Natural killer cell (primary cell): ENCODE measurements around the gene PPP1R3D. TPM values are rescaled to one million over a fixed set of nuclear protein-coding genes. Genes with fewer than 3 reads are reported as not detected.

Source experiments
- ATAC-seq, 3 donors: fragments of 150-1000 bp in 2 of 3; fragments of 200-7000 bp in 1 of 3; cut with Tn5 transposase; 1 replicate in 1 of 3; 2 replicates in 2 of 3; pipeline ENCODE4 v1.10.0; 2021; ENCODE audit warnings: mild to moderate bottlenecking in 2 of 3, moderate library complexity in 2 of 3
- DNase-seq, 2 donors: peaks; one replicate each; pipeline versions ENCODE4 v3.0.0 to v3.0.0-alpha.2; 2013 to 2021; ENCODE audit warnings: mixed read lengths in 1 of 2
- H3K27ac ChIP-seq: one replicate; pipeline ENCODE4 v1.5.1; 2013; ENCODE audit warnings: mild to moderate bottlenecking, low read length
- H3K27me3 ChIP-seq: one replicate; pipeline ENCODE4 v1.6.1; 2013; ENCODE audit warnings: low read length; ENCODE audit not compliant: control insufficient read depth, insufficient read depth
- H3K36me3 ChIP-seq: one replicate; pipeline ENCODE4 v1.6.1; 2013; ENCODE audit warnings: low read length; ENCODE audit not compliant: control insufficient read depth, insufficient read depth
- H3K4me1 ChIP-seq: one replicate; pipeline ENCODE4 v1.6.1; 2013; ENCODE audit warnings: low read length; ENCODE audit not compliant: control insufficient read depth, insufficient read depth
- H3K4me3 ChIP-seq: one replicate; pipeline ENCODE4 v1.5.1; 2013; ENCODE audit warnings: low read length
- H3K9me3 ChIP-seq: one replicate; pipeline ENCODE4 v1.6.1; 2013; ENCODE audit warnings: low read length; ENCODE audit not compliant: control insufficient read depth, insufficient read depth
- H3K27ac Mint-ChIP-seq, 2 donors: one replicate each; pipeline ENCODE4 v1.8.0; 2022; ENCODE audit warnings: mild to moderate bottlenecking in 2 of 2, mixed read lengths in 2 of 2, moderate library complexity in 1 of 2
- H3K27me3 Mint-ChIP-seq, 2 donors: one replicate each; pipeline ENCODE4 v1.8.0; 2022; ENCODE audit warnings: low read depth in 2 of 2, mixed read lengths in 2 of 2
- H3K36me3 Mint-ChIP-seq: one replicate; pipeline ENCODE4 v1.8.0; 2022; ENCODE audit warnings: mixed read lengths
- H3K4me1 Mint-ChIP-seq, 2 donors: one replicate each; pipeline ENCODE4 v1.8.0; 2022; ENCODE audit warnings: mixed read lengths in 2 of 2
- H3K4me3 Mint-ChIP-seq: one replicate; pipeline ENCODE4 v1.8.0; 2022; ENCODE audit warnings: mild to moderate bottlenecking, moderate library complexity, mixed read lengths
- H3K9me3 Mint-ChIP-seq, 2 donors: one replicate each; pipeline ENCODE4 v1.8.0; 2022; ENCODE audit warnings: mixed read lengths in 2 of 2
- CTCF ChIP-seq: fragments of 200-600 bp; IDR thresholded peaks from one replicate; pipeline ENCODE4 v1.8.0; 2022; ENCODE audit warnings: antibody characterized with exemption
- WGBS: methylation state at CpG from one replicate; pipeline ENCODE4 v1.1.7; 2013; ENCODE audit warnings: missing lambda C conversion rate; ENCODE audit not compliant: insufficient coverage; 5-methylcytosine and 5-hydroxymethylcytosine counted together
- intact Hi-C: fragments of 100-400 bp; cut with micrococcal nuclease; formaldehyde crosslinking; loops from one replicate; pipeline ENCODE4 v1.14.2; 2022
- total RNA-seq, 4 donors: library from RNA; stranded (reverse); fragments of 120-200 nt in 1 of 4; gene quantifications; one replicate each; pipeline versions ENCODE4 v1.2.3 to v1.2.4, GENCODE V29; 2013 to 2022

The PPP1R3D gene
- total RNA-seq, 3 donors from 2014 or later (not counting 1 experiment from before 2014, with no cell fraction given), result 3.5 to 6.9 (median 6.7) TPM

DNA sequence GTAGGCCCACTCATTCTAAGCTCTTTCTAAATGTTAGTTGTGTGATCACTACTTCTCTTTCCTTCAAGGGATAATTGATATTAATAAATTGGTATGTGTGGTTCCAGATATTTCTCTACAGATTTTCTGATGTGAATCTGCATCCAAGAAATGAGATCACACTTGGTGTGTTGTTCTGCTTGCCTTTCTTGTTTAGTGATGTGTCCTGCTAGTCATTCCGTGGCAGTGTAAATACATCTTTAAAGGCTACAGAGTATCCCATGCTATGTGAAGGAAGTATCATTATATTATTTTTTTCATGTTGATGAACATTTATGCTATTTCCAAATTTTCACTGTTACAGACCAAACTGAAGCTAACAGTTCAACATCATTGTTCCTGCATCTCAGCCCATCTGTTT is 31.3 kb upstream of the PPP1R3D start:
- H3K36me3 ChIP-seq, result no peaks in the 10 kb centered on the region
- no CpG with 5 or more reads among the region's 1 CpG for WGBS
- peaks cover 7% of the 10 kb centered on the region for H3K36me3 Mint-ChIP-seq
- H3K4me3 Mint-ChIP-seq, result no peak overlapping the region
- H3K4me1 Mint-ChIP-seq, result no peaks in the 10 kb centered on the region
- no peak for DNase-seq
- no peaks in the 10 kb centered on the region for H3K4me1 ChIP-seq
- no peak for ATAC-seq
- no peaks in the 10 kb centered on the region for H3K9me3 ChIP-seq
- no peaks in the 10 kb centered on the region for H3K27me3 ChIP-seq
- no peak overlapping the region for H3K27ac ChIP-seq
- TF ChIP-seq CTCF, result no peak
- no peak overlapping the region for H3K4me3 ChIP-seq
- H3K27me3 Mint-ChIP-seq, result no peaks in the 10 kb centered on the region
- H3K27ac Mint-ChIP-seq, result no peak overlapping the region
- intact Hi-C loops, result no loop called here
- no peaks in the 10 kb centered on the region for H3K9me3 Mint-ChIP-seq

DNA sequence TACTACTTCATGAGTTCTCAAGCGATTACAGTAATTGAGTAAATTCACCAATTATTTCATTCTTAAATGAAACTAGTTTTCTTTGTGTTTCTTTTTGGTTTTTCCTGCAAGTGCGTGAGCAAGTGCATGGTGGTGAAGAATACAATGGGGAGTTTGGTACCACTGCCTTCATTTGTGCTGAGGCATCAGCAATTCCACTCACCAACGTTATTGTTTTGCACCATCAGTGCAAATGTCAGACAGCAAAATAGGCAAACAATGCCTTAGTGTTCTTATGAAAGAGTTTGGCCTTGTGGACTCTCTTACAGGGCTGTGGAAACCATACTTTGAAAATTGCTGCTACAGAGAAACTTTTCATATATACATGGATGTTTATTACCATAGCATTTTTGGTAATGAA is 26.3 kb upstream of the PPP1R3D start:
- H3K4me3 ChIP-seq, result no peak overlapping the region
- WGBS, result 95% methylated on average over 2 of the region's 3 CpGs
- no peaks in the 10 kb centered on the region for H3K4me1 Mint-ChIP-seq
- H3K4me1 ChIP-seq, result no peaks in the 10 kb centered on the region
- intact Hi-C loops, result no loop called here
- no peak overlapping the region for H3K27ac ChIP-seq
- H3K36me3 Mint-ChIP-seq, result no peaks in the 10 kb centered on the region
- no peaks in the 10 kb centered on the region for H3K27me3 Mint-ChIP-seq
- no peak for TF ChIP-seq CTCF
- no peaks in the 10 kb centered on the region for H3K9me3 Mint-ChIP-seq
- H3K27me3 ChIP-seq, result no peaks in the 10 kb centered on the region
- no peak overlapping the region for H3K27ac Mint-ChIP-seq
- no peaks in the 10 kb centered on the region for H3K36me3 ChIP-seq
- ATAC-seq (no peak), DNase-seq (no peak)
- H3K4me3 Mint-ChIP-seq, result no peak overlapping the region
- H3K9me3 ChIP-seq, result no peaks in the 10 kb centered on the region

DNA sequence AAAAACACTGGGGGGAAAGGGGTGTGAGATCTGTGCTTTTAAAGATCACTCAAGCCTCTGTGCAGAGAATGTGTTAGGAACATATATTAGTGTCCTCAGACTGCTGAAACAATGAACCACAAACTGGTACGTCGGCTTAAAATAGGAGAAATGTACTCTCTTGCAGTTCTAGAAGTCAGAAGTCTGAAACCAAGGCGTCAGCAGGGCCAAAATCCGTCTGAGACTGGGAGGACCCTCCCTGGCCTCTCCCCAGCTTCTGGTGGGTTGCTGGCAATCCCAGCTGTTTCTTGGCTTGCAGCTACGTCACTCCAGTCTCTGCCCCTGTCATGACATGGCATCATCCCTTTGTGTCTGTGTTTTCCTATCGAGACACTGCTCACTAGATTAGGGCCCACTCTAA is 22.1 kb upstream of the PPP1R3D start:
- H3K36me3 Mint-ChIP-seq, result no peaks in the 10 kb centered on the region
- H3K27me3 ChIP-seq, result no peaks in the 10 kb centered on the region
- WGBS, result 87% methylated on average over 6 of the region's 6 CpGs

More for the DNA sequence above, 22.1 kb upstream of the PPP1R3D start:
- no peak overlapping the region for H3K27ac ChIP-seq
- Mint-ChIP-seq H3K4me3 (no peak overlapping the region), H3K9me3 (no peaks in the 10 kb centered on the region), H3K27me3 (no peaks in the 10 kb centered on the region), H3K4me1 (no peaks in the 10 kb centered on the region), H3K27ac (no peak overlapping the region)
- no peaks in the 10 kb centered on the region for H3K9me3 ChIP-seq
- intact Hi-C loops, result no loop called here
- no peaks in the 10 kb centered on the region for H3K4me1 ChIP-seq
- TF ChIP-seq CTCF, result no peak
- DNase-seq (no peak), ATAC-seq (no peak)
- H3K36me3 ChIP-seq, result no peaks in the 10 kb centered on the region
- no peak overlapping the region for H3K4me3 ChIP-seq
